Measurements from ENCODE around the gene FADS2. TPM values are rescaled to one million over a fixed set of nuclear protein-coding genes. Genes with fewer than 3 reads are reported as not detected.
"Not testable (repeated sequence)": the region's sequence is repeated elsewhere in the genome, so short reads cannot be mapped to it uniquely, and the experiment has no call there.

The FADS2 gene
- total RNA-seq, 4 donors from 2014 or later = 2.8 to 9.3 (median 7.0) TPM

DNA sequence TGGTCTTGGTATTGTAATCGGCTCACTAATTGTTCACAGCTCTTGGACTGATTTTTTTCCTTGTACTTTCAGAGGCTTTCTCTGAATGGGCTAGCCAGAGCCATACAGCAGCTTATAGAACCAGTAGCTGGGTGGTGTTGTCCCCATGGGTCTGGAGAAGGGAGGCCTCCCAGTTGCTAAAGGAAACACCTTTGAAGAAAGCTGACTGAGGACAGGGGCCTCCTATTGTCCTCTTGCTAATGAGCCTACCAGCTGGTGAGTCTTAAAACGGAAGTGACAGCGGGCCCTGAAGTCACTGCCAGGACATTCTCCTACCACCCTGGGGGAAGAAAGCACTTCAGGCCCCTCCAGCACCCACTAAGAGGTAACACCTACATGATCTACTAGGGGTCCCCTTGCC lies 53.3 kb downstream of the FADS2 start:
- H3K27ac ChIP-seq = no peak overlapping the region

DNA sequence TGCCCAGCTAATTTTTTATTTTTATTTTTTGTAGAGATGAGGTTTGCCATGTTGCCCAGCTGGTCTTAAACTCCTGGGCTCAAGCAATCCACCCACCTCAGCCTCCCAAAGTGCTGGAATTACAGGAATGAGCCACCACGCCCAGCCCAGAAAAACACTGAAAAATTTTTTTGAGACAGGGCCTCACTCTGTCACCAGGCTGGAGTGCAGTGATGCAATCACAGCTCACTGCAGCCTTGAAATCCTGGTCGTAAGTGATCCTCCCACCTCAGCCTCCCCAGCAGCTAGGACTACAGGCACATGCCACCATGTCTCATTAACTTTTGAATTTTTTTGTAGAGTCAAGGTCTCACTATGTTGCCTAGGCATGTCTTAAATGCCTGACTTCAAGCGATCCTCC lies 54.2 kb downstream of the FADS2 start:
- intact Hi-C loops (cut with DNase I); H3K4me3 ChIP-seq (replicated peaks in 1 of 3); H3K27ac ChIP-seq; DNase-seq; H3K27me3 ChIP-seq; H3K9me3 ChIP-seq; H3K4me1 ChIP-seq; H3K36me3 ChIP-seq: not testable (repeated sequence)
- 94 to 100% methylated on average over 3 of the region's 3 CpGs for WGBS, 2 donors

More for the DNA sequence above, 53.3 kb downstream of the FADS2 start:
- Histone ChIP-seq H3K9me3 (no peaks in the 10 kb centered on the region), H3K36me3 (no peaks in the 10 kb centered on the region), H3K27me3 (no peaks in the 10 kb centered on the region), H3K4me3 (replicated peaks in 1 of 3) (no peak overlapping the region), H3K4me1 (no peaks in the 10 kb centered on the region)
- TF ChIP-seq CTCF (IDR thresholded peaks at IDR 0.05) (no peak), POLR2A (IDR thresholded peaks at IDR 0.05) (no peak)
- DNase-seq = no peak
- 85 to 91% methylated on average over 3 of the region's 3 CpGs for WGBS, 2 donors
- intact Hi-C loops (cut with DNase I) = no loop called here

DNA sequence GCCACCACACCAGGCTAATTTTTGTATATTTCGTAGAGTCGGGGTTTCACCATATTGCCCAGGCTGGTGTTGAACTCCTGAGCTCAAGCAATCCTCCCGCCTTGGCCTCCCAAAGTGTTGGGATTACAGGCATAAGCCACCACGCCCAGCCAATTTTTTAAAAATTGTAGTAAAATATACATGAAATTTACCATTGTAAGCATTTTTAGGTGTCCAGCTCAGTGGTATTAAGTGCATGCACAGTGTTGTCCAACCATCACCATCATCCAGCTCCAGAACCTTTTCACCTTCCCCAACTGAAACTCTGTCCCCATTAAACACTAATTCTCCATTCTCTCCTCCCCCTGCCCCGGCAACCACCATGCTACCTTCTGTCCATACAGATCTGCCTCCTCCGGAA lies 54.8 kb downstream of the FADS2 start:
- intact Hi-C loops (cut with DNase I) = no loop called here
- Histone ChIP-seq H3K9me3 (no peaks in the 10 kb centered on the region), H3K4me1 (peaks cover 0 to 6% of the 10 kb centered on the region in 2 donors), H3K36me3 (no peaks in the 10 kb centered on the region), H3K27ac (no peak overlapping the region), H3K27me3 (no peaks in the 10 kb centered on the region), H3K4me3 (replicated peaks in 1 of 3) (no peak overlapping the region)
- DNase-seq = no peak
- no peak for TF ChIP-seq POLR2A (IDR thresholded peaks at IDR 0.05)
- no peak for TF ChIP-seq CTCF (IDR thresholded peaks at IDR 0.05)
- 87 to 88% methylated on average over 6 of the region's 6 CpGs for WGBS, 2 donors

DNA sequence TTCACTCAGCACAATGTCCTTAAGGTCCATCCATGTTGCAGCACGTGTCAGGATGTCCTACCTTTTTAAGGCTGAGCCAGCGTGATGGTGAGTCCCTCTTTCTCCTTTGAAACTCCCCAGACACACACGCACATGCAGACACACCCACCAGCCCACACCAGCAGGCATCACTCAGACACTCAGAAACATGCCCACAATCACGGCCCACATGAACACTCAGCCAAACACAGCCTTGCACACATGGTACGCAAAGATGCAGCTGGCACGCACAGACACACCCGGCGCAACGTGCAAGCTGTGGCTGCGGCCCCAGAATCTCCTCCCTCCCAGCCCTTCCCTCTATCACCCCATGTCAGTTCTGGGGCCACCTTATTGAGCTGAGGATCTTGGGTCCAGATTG lies 55.2 kb downstream of the FADS2 start:
- no peak overlapping the region for H3K27ac ChIP-seq
- no peaks in the 10 kb centered on the region for H3K27me3 ChIP-seq
- no peak for DNase-seq
- intact Hi-C loops (cut with DNase I) = no loop called here
- peaks cover 0 to 11% of the 10 kb centered on the region in 2 donors for H3K4me1 ChIP-seq
- no peaks in the 10 kb centered on the region for H3K9me3 ChIP-seq
- WGBS, 2 donors = 93 to 96% methylated on average over 10 of the region's 10 CpGs
- no peak overlapping the region for H3K4me3 ChIP-seq (replicated peaks in 1 of 3)
- TF ChIP-seq CTCF (IDR thresholded peaks at IDR 0.05) (no peak), POLR2A (IDR thresholded peaks at IDR 0.05) (no peak)
- no peaks in the 10 kb centered on the region for H3K36me3 ChIP-seq

DNA sequence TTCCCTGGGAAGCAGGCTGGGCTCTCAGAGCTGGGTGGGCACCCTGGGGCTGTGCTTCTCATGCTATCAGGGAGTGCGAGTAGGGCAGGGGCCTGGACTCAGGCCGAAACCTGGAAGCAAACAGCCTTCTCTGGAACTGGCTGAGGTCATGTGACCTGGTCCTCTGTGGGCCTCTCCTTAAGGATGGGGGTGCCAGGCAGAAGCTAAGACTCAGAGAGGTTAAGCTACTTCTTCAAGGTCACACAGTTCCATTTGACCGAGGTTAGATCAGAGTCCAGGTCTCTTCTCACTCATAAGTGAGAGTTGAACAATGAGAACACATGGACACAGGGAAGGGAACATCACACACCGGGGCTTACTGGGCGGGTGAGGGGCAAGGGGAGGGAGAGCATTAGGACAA lies 55.8 kb downstream of the FADS2 start:
- TF ChIP-seq POLR2A (IDR thresholded peaks at IDR 0.05) = no peak
- TF ChIP-seq CTCF (IDR thresholded peaks at IDR 0.05) = no peak
- WGBS, 2 donors = 92 to 95% methylated on average over 5 of the region's 5 CpGs
- intact Hi-C loops (cut with DNase I) = no loop called here
- Histone ChIP-seq H3K36me3 (no peaks in the 10 kb centered on the region), H3K27me3 (no peaks in the 10 kb centered on the region), H3K27ac (no peak overlapping the region), H3K4me1 (peaks cover 0 to 14% of the 10 kb centered on the region in 2 donors), H3K4me3 (replicated peaks in 1 of 3) (no peak overlapping the region), H3K9me3 (no peaks in the 10 kb centered on the region)
- DNase-seq = no peak
